Endothelial cell of umbilical vein (primary cell): Measurements from ENCODE around the gene CYBB.

Experiments used
- CTCF ChIP-seq, 2 donors: IDR thresholded peaks; 1 replicate in 1 of 2; 2 replicates in 1 of 2; pipeline ENCODE4 v1.5.1; 2011; ENCODE audit warnings: low read length in 2 of 2, mild to moderate bottlenecking in 2 of 2, moderate library complexity in 2 of 2, control low read depth in 1 of 2, inconsistent platforms in 1 of 2, low read depth in 1 of 2; ENCODE audit not compliant: insufficient read depth in 1 of 2; ENCODE audit errors: extremely low read depth in 1 of 2
- MAX ChIP-seq: IDR thresholded peaks from 2 replicates; pipeline ENCODE4 v1.6.1; 2011; ENCODE audit not compliant: insufficient read depth, insufficient read length
- MYC ChIP-seq: IDR thresholded peaks from one replicate; pipeline ENCODE4 v1.6.1; 2011; ENCODE audit warnings: mild to moderate bottlenecking, low read depth, low read length
- POLR2A ChIP-seq: IDR thresholded peaks from 2 replicates; pipeline ENCODE4 v1.6.1; 2012; ENCODE audit warnings: low read depth, mild to moderate bottlenecking, control low read depth, low read length
- POLR2AphosphoS5 ChIP-seq: IDR thresholded peaks from 2 replicates; pipeline ENCODE4 v1.6.1; 2012; ENCODE audit warnings: low read depth, mild to moderate bottlenecking, control low read depth, low read length, moderate library complexity; ENCODE audit not compliant: insufficient read depth

- TF ChIP-seq CTCF (IDR thresholded peaks at IDR 0.05; ENCODE audit: extremely low read depth in 1 of 2, insufficient read depth in 1 of 2, low read depth in 1 of 2, low read length in 2 of 2) (no peak), POLR2AphosphoS5 (no peak), MYC (no peak), POLR2A (no peak), MAX (no peak)
Measured at GRCh38 chrX:37834937-37835336, 55.1 kb downstream of the CYBB start.
